GM12873 (cell line): ENCODE measurements around the gene EIF1.

Experiments used
- TF ChIP-seq, protein P1 (sequence below): IDR thresholded peaks from 2 replicates; pipeline ENCODE4 v1.5.1; 2012; ENCODE audit warnings: low read depth, mild to moderate bottlenecking, moderate library complexity, low read length, control low read depth; ENCODE audit not compliant: insufficient read depth; ENCODE audit errors: missing control alignments

EIF1 gene

DNA sequence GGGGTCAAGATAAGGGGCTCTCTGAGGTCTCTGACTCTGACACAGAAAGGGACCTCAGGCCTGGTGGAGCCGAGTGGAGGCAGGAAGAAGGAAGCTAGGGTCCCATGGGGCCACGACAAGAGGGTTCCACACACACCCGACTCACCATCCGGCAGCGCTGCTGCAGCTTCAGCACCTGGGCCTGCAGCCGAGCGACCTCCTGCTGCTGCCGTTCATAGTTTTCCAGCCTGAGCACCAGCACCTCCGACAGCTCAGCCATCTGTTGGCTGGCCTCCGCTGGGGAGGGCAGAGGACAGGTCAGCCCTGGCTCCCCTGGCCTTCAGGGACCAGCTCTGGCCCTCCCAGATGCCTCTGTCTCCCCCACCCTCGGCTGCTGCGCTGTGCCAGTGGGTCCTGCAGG is 39.4 kb downstream of the EIF1 start:
- TF ChIP-seq, protein P1, sequence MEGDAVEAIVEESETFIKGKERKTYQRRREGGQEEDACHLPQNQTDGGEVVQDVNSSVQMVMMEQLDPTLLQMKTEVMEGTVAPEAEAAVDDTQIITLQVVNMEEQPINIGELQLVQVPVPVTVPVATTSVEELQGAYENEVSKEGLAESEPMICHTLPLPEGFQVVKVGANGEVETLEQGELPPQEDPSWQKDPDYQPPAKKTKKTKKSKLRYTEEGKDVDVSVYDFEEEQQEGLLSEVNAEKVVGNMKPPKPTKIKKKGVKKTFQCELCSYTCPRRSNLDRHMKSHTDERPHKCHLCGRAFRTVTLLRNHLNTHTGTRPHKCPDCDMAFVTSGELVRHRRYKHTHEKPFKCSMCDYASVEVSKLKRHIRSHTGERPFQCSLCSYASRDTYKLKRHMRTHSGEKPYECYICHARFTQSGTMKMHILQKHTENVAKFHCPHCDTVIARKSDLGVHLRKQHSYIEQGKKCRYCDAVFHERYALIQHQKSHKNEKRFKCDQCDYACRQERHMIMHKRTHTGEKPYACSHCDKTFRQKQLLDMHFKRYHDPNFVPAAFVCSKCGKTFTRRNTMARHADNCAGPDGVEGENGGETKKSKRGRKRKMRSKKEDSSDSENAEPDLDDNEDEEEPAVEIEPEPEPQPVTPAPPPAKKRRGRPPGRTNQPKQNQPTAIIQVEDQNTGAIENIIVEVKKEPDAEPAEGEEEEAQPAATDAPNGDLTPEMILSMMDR: no peak

DNA sequence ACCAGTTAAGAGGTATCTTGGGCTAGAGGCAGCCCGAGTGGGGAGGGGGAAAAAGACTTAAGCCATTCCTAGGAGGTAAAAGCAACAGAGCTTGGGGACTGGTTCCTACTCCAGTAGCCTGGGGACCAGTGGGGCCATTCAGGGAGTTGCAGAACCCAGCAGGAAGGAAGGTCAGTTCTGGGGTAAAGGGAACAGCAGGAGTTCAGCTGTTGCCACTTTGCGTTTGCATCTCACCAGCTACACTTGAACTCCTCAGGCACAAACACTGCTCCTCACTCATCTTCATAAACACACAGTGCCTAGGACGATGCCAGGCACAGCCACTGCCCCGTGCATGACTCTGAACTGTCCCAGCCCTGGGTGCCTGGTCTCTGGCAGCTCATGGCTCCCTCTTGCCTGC is 41.8 kb downstream of the EIF1 start:
- TF ChIP-seq, protein P1: no peak

DNA sequence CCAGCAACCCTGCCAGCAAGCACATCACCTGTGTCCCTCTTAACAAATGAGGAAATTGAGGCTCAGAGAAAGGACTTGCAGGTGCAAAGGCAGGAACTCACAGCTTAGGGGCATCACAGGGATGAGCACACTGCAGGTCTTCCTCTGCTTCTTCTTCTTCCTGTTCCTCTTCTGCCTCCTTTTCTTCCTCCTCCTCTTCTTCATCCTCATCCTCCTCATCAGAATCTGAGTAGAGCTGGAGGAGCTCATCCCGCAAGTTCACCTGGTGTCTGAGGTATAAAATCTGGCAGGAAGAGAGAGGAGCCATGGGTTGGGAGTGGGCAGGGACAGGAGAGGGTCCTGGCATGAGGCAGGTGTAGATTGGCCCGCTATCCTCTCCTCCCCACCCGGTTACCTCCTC is 43.2 kb downstream of the EIF1 start:
- TF ChIP-seq, protein P1: no peak

DNA sequence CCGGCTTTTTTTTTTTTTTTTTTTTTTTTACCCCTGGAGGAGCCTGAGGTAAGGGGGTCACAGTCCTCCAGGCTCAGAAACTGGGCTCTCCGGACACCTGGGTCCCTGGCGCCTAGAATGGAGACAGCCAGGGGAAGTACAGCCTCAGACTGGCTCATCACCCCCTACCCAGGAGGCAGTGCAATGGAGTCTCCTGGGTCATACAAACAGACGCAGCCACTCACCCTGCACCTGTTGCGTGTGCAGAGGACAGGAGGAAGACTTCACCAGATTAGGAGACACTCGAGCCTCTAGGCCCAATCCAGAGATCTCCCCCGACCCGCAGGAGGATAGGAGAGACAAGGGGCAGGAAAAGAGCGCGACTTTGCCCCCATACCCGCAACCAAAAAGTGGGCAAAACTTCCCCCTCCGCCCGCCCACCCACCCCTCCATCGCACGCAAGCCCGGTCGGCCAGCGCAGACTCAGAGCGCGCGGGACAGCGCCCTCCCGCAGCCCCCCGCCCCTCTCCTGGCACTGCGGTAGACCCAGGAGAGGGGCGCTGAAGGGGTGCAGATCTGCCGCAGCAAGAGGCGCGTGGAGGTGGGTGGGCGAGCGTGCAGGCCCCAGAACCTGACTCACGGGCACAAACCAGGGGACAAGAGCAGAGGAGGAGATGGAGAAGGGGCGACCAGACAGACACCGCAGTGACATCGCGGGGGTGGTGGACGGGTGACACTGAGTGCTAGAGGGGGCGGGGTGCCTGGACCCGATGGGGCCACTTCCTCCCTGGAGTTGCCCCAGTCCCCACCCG is 44.9 kb downstream of the EIF1 start:
- TF ChIP-seq, protein P1: no peak

DNA sequence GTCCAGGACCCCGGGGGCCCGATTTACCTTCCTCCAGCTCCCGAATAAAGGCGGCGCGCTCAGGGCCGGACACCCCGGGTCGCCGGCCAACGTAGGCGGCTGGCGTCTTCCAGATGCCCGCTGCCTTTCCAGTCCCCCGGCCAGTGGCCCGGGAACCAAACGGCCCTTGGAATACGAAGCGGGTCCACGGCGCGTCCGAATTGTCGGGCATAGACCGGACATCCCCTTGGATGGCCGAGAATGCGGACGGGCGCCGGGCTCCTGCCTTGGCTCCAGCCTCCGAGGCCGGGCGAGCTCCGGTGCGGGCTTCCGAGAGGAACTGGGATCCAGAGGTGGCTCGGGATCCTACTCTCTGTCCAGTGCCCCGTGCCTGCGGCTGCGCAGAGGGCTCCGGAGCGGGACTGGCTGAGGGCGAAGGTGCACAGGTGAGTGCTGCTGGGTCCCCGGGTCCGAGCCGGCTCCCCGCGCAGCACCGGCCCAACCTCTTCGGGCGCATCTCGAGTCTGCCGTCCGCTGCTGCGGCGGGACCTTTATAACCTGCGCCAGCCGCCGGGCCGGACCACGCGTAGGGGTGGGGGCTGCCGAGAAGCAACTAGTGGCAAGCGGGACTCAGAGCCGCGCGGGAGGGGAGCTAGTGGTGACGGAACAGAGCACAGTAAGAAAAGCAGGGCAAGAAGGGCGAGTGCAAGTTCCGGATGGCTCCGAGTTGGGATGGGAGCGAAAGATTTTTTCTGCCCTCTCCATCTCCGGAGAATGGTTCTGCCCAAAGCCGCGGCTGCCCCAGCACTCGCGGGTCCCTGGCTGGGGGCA is 45.7 kb downstream of the EIF1 start, which contains the start of gene HAP1:
Gene HAP1, minus strand, starts transcription at position 505 of the 810 bp plus-strand sequence. Its CDS starts 9 bp downstream, at position 496.
- TF ChIP-seq, protein P1: no peak

DNA sequence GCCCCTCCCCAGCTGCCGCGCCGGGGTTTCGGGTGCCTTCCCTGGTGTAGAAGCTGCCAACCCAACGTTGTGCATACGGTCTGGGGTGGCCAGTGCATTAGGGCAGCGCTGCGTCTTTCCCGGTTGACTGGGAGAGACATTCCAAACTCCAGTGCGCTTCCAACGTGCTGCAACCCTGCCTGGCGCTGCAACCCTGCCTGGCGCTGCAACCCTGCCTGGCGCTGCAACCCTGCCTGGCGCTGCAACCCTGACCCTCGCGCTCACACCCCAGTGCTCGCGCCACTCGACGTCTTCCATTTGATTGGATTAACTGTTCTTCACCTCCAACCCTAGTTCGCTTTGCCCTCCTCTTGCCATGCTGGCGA is 46.2 kb downstream of the EIF1 start:
- TF ChIP-seq, protein P1: no peak

DNA sequence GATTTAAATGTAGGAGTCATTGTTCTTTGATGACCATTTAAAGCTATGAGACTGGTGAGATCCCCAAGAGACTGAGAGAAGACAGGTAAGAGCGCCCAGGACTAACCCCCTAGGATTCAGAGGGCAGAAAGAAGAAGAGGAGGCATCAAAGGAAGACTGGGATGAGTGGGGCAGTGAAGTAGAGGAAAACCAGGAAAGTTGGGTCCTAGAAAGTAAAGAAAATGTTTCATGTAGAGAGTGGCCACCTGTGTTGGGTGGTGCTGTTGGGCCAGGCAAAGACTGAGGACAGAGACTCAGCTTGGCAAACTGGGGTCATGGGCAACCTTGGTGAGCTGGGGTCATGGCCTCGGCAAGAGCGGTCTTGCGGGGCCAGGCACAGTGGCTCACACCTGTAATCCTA is 47.1 kb downstream of the EIF1 start:
- TF ChIP-seq, protein P1: no peak
